ENCODE measurements around the gene DNER.

- no peak for TF ChIP-seq CTCF (IDR thresholded peaks at IDR 0.05)
- TF ChIP-seq POLR2A (IDR thresholded peaks at IDR 0.05), result no peak
Observed at GRCh38 chr2:229530434-229530833, 183.9 kb downstream of the DNER start.
